ENCODE measurements around the gene USP17L19.
"Not testable (repeated sequence)": the region's sequence is repeated elsewhere in the genome, so short reads cannot be mapped to it uniquely, and the experiment has no call there.

USP17L19 gene, protein sequence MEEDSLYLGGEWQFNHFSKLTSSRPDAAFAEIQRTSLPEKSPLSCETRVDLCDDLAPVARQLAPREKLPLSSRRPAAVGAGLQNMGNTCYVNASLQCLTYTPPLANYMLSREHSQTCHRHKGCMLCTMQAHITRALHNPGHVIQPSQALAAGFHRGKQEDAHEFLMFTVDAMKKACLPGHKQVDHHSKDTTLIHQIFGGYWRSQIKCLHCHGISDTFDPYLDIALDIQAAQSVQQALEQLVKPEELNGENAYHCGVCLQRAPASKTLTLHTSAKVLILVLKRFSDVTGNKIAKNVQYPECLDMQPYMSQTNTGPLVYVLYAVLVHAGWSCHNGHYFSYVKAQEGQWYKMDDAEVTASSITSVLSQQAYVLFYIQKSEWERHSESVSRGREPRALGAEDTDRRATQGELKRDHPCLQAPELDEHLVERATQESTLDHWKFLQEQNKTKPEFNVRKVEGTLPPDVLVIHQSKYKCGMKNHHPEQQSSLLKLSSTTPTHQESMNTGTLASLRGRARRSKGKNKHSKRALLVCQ

DNA sequence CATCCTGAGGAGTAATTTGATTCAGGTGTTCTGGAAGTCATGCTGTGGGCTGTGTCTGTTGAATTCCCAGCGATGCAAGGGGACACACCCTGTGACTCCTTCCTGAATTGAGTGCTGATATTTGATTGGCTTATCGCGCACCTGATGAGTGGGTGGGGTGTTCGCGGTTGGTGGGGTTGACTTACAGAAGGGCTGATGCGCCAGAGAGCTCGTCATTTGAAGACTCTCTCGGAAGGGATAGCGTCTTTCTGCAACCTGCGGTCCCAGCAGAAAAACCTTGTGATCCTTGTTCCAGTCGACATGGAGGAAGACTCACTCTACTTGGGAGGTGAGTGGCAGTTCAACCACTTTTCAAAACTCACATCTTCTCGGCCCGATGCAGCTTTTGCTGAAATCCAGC lies at the start of gene USP17L19:
Gene USP17L19, plus strand, starts transcription at position 301 of the 400 bp plus-strand sequence. Its CDS starts 0 bp downstream, at position 301.
- not testable (repeated sequence) for DNase-seq (ENCODE audit: low read depth in 2 of 2)

DNA sequence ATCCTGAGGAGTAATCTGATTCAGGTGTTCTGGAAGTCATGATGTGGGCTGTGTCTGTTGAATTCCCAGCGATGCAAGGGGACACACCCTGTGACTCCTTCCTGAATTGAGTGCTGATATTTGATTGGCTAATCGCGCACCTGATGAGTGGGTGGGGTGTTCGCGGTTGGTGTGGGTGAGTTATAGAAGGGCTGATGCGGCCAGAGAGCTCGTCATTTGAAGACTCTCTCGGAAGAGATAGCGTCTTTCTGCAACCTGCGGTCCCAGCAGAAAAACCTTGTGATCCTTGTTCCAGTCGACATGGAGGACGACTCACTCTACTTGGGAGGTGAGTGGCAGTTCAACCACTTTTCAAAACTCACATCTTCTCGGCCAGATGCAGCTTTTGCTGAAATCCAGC lies 42.8 kb upstream of the USP17L19 start, which contains the start of gene USP17L10:
Gene USP17L10, plus strand, starts transcription at position 301 of the 400 bp plus-strand sequence. Its CDS starts 0 bp downstream, at position 301.
- DNase-seq (ENCODE audit: low read depth in 2 of 2) = not testable (repeated sequence)

DNA sequence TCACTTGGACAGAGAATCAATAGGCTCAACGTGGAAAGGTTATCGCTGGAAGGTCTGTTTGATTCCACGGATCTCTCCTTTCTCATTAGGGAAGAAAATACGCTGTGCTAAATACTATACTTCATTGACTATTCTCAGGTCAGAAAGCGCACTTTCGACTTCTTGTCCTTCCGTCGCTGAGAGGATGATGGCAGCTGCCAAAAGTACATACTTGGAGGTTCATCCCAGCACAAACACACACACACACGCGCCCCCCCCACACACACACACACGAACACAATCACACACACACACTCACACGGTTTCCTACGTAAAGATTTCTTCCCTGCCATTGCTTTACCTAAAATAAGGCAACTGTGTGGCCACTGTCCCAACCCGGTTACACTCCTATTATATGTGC lies 38.5 kb upstream of the USP17L19 start:
- not testable (repeated sequence) for DNase-seq (ENCODE audit: low read depth in 2 of 2)

DNA sequence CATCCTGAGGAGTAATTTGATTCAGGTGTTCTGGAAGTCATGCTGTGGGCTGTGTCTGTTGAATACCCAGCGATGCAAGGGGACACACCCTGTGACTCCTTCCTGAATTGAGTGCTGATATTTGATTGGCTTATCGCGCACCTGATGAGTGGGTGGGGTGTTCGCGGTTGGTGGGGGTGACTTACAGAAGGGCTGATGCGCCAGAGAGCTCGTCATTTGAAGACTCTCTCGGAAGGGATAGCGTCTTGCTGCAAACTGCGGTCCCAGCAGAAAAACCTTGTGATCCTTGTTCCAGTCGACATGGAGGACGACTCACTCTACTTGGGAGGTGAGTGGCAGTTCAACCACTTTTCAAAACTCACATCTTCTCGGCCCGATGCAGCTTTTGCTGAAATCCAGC lies 38.1 kb upstream of the USP17L19 start, which contains the start of gene USP17L11:
Gene USP17L11, plus strand, starts transcription at position 301 of the 400 bp plus-strand sequence. Its CDS starts 0 bp downstream, at position 301.
- not testable (repeated sequence) for DNase-seq (ENCODE audit: low read depth in 2 of 2)

DNA sequence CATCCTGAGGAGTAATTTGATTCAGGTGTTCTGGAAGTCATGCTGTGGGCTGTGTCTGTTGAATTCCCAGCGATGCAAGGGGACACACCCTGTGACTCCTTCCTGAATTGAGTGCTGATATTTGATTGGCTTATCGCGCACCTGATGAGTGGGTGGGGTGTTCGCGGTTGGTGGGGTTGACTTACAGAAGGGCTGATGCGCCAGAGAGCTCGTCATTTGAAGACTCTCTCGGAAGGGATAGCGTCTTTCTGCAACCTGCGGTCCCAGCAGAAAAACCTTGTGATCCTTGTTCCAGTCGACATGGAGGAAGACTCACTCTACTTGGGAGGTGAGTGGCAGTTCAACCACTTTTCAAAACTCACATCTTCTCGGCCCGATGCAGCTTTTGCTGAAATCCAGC lies 33.3 kb upstream of the USP17L19 start, which contains the start of gene USP17L12:
Gene USP17L12, plus strand, starts transcription at position 301 of the 400 bp plus-strand sequence. Its CDS starts 0 bp downstream, at position 301.
- DNase-seq (ENCODE audit: low read depth in 2 of 2) = not testable (repeated sequence)

DNA sequence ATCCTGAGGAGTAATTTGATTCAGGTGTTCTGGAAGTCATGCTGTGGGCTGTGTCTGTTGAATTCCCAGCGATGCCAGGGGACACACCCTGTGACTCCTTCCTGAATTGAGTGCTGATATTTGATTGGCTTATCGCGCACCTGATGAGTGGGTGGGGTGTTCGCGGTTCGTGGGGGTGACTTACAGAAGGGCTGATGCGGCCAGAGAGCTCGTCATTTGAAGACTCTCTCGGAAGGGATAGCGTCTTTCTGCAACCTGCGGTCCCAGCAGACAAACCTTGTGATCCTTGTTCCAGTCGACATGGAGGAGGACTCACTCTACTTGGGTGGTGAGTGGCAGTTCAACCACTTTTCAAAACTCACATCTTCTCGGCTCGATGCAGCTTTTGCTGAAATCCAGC lies 28.6 kb upstream of the USP17L19 start, which contains the start of gene USP17L13:
Gene USP17L13, plus strand, starts transcription at position 301 of the 400 bp plus-strand sequence. Its CDS starts 0 bp downstream, at position 301.
- not testable (repeated sequence) for DNase-seq (ENCODE audit: low read depth in 2 of 2)

DNA sequence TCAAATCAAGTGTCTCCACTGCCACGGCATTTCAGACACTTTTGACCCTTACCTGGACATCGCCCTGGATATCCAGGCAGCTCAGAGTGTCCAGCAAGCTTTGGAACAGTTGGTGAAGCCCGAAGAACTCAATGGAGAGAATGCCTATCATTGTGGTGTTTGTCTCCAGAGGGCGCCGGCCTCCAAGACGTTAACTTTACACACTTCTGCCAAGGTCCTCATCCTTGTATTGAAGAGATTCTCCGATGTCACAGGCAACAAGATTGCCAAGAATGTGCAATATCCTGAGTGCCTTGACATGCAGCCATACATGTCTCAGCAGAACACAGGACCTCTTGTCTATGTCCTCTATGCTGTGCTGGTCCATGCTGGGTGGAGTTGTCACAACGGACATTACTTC lies 22.9 kb upstream of the USP17L19 start:
- DNase-seq (ENCODE audit: low read depth in 2 of 2) = not testable (repeated sequence)

DNA sequence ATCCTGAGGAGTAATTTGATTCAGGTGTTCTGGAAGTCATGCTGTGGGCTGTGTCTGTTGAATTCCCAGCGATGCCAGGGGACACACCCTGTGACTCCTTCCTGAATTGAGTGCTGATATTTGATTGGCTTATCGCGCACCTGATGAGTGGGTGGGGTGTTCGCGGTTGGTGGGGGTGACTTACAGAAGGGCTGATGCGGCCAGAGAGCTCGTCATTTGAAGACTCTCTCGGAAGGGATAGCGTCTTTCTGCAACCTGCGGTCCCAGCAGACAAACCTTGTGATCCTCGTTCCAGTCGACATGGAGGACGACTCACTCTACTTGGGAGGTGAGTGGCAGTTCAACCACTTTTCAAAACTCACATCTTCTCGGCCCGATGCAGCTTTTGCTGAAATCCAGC lies 19.1 kb upstream of the USP17L19 start, which contains the start of gene USP17L15:
Gene USP17L15, plus strand, starts transcription at position 301 of the 400 bp plus-strand sequence. Its CDS starts 0 bp downstream, at position 301.
- not testable (repeated sequence) for DNase-seq (ENCODE audit: low read depth in 2 of 2)

DNA sequence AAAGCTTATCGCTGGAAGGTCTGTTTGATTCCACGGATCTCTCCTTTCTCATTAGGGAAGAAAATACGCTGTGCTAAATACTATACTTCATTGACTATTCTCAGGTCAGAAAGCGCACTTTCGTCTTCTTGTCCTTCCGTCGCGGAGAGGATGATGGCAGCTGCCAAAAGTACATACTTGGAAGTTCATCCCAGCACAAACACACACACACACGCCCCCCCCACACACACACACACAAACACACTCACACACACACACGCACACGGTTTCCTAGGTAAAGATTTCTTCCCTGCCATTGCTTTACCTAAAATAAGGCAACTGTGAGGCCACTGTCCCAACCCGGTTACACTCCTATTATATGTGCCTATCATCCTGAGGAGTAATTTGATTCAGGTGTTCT lies 14.7 kb upstream of the USP17L19 start:
- not testable (repeated sequence) for DNase-seq (ENCODE audit: low read depth in 2 of 2)

DNA sequence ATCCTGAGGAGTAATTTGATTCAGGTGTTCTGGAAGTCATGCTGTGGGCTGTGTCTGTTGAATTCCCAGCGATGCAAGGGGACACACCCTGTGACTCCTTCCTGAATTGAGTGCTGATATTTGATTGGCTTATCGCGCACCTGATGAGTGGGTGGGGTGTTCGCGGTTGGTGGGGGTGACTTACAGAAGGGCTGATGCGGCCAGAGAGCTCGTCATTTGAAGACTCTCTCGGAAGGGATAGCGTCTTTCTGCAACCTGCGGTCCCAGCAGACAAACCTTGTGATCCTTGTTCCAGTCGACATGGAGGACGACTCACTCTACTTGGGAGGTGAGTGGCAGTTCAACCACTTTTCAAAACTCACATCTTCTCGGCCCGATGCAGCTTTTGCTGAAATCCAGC lies 9.6 kb upstream of the USP17L19 start, which contains the start of gene USP17L17:
Gene USP17L17, plus strand, starts transcription at position 301 of the 400 bp plus-strand sequence. Its CDS starts 0 bp downstream, at position 301.
- DNase-seq (ENCODE audit: low read depth in 2 of 2) = not testable (repeated sequence)

DNA sequence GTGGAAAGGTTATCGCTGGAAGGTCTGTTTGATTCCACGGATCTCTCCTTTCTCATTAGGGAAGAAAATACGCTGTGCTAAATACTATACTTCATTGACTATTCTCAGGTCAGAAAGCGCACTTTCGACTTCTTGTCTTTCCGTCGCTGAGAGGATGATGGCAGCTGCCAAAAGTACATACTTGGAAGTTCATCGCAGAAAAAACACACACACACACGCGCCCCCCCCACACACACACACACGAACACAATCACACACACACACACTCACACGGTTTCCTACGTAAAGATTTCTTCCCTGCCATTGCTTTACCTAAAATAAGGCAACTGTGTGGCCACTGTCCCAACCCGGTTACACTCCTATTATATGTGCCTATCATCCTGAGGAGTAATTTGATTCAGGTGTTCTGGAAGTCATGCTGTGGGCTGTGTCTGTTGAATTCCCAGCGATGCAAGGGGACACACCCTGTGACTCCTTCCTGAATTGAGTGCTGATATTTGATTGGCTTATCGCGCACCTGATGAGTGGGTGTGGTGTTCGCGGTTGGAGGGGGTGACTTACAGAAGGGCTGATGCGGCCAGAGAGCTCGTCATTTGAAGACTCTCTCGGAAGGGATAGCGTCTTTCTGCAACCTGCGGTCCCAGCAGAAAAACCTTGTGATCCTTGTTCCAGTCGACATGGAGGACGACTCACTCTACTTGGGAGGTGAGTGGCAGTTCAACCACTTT lies 5.1 kb upstream of the USP17L19 start, which contains the start of gene USP17L18:
Gene USP17L18, plus strand, starts transcription at position 678 of the 728 bp plus-strand sequence. Its CDS starts 0 bp downstream, at position 678.
- DNase-seq (ENCODE audit: low read depth in 2 of 2) = not testable (repeated sequence)

DNA sequence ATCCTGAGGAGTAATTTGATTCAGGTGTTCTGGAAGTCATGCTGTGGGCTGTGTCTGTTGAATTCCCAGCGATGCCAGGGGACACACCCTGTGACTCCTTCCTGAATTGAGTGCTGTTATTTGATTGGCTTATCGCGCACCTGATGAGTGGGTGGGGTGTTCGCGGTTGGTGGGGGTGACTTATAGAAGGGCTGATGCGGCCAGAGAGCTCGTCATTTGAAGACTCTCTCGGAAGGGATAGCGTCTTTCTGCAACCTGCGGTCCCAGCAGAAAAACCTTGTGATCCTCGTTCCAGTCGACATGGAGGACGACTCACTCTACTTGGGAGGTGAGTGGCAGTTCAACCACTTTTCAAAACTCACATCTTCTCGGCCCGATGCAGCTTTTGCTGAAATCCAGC lies 4.6 kb downstream of the USP17L19 start, which contains the start of gene USP17L20:
Gene USP17L20, plus strand, starts transcription at position 301 of the 400 bp plus-strand sequence. Its CDS starts 0 bp downstream, at position 301.
- DNase-seq (ENCODE audit: low read depth in 2 of 2) = not testable (repeated sequence)

DNA sequence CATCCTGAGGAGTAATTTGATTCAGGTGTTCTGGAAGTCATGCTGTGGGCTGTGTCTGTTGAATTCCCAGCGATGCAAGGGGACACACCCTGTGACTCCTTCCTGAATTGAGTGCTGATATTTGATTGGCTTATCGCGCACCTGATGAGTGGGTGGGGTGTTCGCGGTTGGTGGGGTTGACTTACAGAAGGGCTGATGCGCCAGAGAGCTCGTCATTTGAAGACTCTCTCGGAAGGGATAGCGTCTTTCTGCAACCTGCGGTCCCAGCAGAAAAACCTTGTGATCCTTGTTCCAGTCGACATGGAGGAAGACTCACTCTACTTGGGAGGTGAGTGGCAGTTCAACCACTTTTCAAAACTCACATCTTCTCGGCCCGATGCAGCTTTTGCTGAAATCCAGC lies 9.4 kb downstream of the USP17L19 start, which contains the start of gene USP17L21:
Gene USP17L21, plus strand, starts transcription at position 301 of the 400 bp plus-strand sequence. Its CDS starts 0 bp downstream, at position 301.
- DNase-seq (ENCODE audit: low read depth in 2 of 2) = not testable (repeated sequence)

DNA sequence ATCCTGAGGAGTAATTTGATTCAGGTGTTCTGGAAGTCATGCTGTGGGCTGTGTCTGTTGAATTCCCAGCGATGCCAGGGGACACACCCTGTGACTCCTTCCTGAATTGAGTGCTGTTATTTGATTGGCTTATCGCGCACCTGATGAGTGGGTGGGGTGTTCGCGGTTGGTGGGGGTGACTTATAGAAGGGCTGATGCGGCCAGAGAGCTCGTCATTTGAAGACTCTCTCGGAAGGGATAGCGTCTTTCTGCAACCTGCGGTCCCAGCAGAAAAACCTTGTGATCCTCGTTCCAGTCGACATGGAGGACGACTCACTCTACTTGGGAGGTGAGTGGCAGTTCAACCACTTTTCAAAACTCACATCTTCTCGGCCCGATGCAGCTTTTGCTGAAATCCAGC lies 14.1 kb downstream of the USP17L19 start, which contains the start of gene USP17L22:
Gene USP17L22, plus strand, starts transcription at position 301 of the 400 bp plus-strand sequence. Its CDS starts 0 bp downstream, at position 301.
- DNase-seq (ENCODE audit: low read depth in 2 of 2) = not testable (repeated sequence)

DNA sequence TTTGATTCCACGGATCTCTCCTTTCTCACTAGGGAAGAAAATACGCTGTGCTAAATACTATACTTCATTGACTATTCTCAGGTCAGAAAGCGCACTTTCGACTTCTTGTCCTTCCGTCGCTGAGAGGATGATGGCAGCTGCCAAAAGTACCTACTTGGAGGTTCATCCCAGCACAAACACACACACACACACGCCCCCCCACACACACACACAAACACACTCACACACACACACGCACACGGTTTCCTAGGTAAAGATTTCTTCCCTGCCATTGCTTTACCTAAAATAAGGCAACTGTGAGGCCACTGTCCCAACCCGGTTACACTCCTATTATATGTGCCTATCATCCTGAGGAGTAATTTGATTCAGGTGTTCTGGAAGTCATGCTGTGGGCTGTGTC lies 18.5 kb downstream of the USP17L19 start:
- DNase-seq (ENCODE audit: low read depth in 2 of 2) = not testable (repeated sequence)

All from stimulated activated CD4-positive, alpha-beta T cell treated with anti-CD3 and anti-CD28 coated beads, Interleukin-4, amount 100 ng/mL, for 48 hours (primary cell).